HL-60 (cell line): ENCODE data around the gene PFDN2.

Experiments
- POLR2AphosphoS5 ChIP-seq: IDR thresholded peaks from 2 replicates; pipeline ENCODE4 v1.6.1; 2012; ENCODE audit warnings: low read depth
- TF ChIP-seq, protein P1 (sequence below): IDR thresholded peaks from one replicate; pipeline ENCODE4 v1.5.1; 2011; ENCODE audit warnings: low read length, control low read depth, inconsistent platforms; ENCODE audit not compliant: insufficient read depth
- TF ChIP-seq, protein P2 (sequence below): IDR thresholded peaks from 2 replicates; pipeline ENCODE4 v1.6.1; 2012; ENCODE audit warnings: low read depth; ENCODE audit not compliant: insufficient replicate concordance

DNA sequence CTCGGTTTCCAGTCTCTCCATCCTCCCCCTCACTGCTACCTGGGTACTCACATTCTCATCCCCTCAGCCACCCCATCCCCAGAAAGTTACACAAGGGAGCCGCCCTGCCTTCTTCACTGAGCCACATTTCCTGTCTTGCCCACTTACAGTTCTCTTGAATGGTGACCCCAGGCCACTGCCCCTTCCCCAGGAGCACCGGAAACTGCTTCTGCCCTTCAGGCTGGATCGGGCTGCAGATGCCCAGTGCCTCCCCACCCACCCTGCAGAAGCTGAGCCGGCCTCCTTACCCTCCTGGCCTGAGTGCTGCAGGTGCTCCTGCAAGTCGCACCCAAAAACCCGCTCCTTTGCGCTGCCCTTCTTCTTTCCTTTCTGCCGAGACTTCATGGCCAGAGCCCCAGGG lies 48.6 kb downstream of the PFDN2 start:
- TF ChIP-seq, protein P1, sequence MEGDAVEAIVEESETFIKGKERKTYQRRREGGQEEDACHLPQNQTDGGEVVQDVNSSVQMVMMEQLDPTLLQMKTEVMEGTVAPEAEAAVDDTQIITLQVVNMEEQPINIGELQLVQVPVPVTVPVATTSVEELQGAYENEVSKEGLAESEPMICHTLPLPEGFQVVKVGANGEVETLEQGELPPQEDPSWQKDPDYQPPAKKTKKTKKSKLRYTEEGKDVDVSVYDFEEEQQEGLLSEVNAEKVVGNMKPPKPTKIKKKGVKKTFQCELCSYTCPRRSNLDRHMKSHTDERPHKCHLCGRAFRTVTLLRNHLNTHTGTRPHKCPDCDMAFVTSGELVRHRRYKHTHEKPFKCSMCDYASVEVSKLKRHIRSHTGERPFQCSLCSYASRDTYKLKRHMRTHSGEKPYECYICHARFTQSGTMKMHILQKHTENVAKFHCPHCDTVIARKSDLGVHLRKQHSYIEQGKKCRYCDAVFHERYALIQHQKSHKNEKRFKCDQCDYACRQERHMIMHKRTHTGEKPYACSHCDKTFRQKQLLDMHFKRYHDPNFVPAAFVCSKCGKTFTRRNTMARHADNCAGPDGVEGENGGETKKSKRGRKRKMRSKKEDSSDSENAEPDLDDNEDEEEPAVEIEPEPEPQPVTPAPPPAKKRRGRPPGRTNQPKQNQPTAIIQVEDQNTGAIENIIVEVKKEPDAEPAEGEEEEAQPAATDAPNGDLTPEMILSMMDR = no peak
- TF ChIP-seq POLR2AphosphoS5 = no peak
- TF ChIP-seq, protein P2, sequence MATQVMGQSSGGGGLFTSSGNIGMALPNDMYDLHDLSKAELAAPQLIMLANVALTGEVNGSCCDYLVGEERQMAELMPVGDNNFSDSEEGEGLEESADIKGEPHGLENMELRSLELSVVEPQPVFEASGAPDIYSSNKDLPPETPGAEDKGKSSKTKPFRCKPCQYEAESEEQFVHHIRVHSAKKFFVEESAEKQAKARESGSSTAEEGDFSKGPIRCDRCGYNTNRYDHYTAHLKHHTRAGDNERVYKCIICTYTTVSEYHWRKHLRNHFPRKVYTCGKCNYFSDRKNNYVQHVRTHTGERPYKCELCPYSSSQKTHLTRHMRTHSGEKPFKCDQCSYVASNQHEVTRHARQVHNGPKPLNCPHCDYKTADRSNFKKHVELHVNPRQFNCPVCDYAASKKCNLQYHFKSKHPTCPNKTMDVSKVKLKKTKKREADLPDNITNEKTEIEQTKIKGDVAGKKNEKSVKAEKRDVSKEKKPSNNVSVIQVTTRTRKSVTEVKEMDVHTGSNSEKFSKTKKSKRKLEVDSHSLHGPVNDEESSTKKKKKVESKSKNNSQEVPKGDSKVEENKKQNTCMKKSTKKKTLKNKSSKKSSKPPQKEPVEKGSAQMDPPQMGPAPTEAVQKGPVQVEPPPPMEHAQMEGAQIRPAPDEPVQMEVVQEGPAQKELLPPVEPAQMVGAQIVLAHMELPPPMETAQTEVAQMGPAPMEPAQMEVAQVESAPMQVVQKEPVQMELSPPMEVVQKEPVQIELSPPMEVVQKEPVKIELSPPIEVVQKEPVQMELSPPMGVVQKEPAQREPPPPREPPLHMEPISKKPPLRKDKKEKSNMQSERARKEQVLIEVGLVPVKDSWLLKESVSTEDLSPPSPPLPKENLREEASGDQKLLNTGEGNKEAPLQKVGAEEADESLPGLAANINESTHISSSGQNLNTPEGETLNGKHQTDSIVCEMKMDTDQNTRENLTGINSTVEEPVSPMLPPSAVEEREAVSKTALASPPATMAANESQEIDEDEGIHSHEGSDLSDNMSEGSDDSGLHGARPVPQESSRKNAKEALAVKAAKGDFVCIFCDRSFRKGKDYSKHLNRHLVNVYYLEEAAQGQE = no peak
